HEK293 (cell line): ENCODE results near the gene GLT8D2.

Experiments
- CTCF ChIA-PET: fragments of 350-600 bp; formaldehyde crosslinking; extraction: SDS; loops from one replicate; lab custom pipeline; 2021; ENCODE audit warnings: antibody characterized with exemption; lab: Yijun Ruan, JAX
- POLR2A ChIA-PET: fragments of 300-600 bp; formaldehyde crosslinking; extraction: SDS; loops from one replicate; lab custom pipeline; 2020; ENCODE audit warnings: antibody characterized with exemption, inconsistent platforms; lab: Yijun Ruan, JAX
- H3K27ac ChIP-seq: fragments of 200-500 bp; sonication (Bioruptor generic); 2 replicates; pipeline ENCODE4 v1.5.1; 2014; ENCODE audit warnings: low read depth, low read length, control low read depth, inconsistent platforms; ENCODE audit errors: extremely low read depth
- H3K36me3 ChIP-seq, 2 experiments: fragments of 200-500 bp in 1 of 2; sonication (Bioruptor generic) in 1 of 2; 1 replicate in 1 of 2; 2 replicates in 1 of 2; pipeline ENCODE4 v1.5.1; 2014 to 2017; ENCODE audit warnings: inconsistent platforms in 2 of 2, low read length in 2 of 2; ENCODE audit not compliant: control insufficient read depth in 2 of 2, insufficient read depth in 1 of 2
- H3K4me1 ChIP-seq: fragments of 200-500 bp; sonication (Bioruptor generic); 2 replicates; pipeline ENCODE4 v1.5.1; 2014; ENCODE audit warnings: mild to moderate bottlenecking, low read length, inconsistent platforms; ENCODE audit not compliant: control insufficient read depth, insufficient read depth
- H3K4me3 ChIP-seq: 2 replicates; pipeline ENCODE4 v1.5.1; 2011; ENCODE audit warnings: low read depth, mild to moderate bottlenecking, control low read depth, low read length, moderate library complexity
- H3K9me3 ChIP-seq: fragments of 200-500 bp; sonication (Bioruptor generic); 2 replicates; pipeline ENCODE4 v1.5.1; 2014; ENCODE audit warnings: low read depth, low read length, inconsistent platforms; ENCODE audit not compliant: control insufficient read depth, insufficient read depth
- GLIS2 ChIP-seq: fragments of 450-650 bp; formaldehyde crosslinking; IDR thresholded peaks from 2 replicates; pipeline ENCODE4 v1.5.1; 2016; ENCODE audit warnings: missing biosample characterization, missing genetic modification characterization
- RBAK ChIP-seq: fragments of 450-650 bp; formaldehyde crosslinking; IDR thresholded peaks from 2 replicates; pipeline ENCODE4 v1.5.1; 2016; ENCODE audit warnings: missing biosample characterization, missing genetic modification characterization
- SETDB1 ChIP-seq: IDR thresholded peaks from one replicate; pipeline ENCODE4 v1.6.1; 2017; ENCODE audit warnings: mild to moderate bottlenecking, low read length, moderate library complexity, mixed read lengths; ENCODE audit not compliant: insufficient read length
- ZFHX2 ChIP-seq: fragments of 450-650 bp; formaldehyde crosslinking; conservative IDR thresholded peaks from 2 replicates; pipeline ENCODE4 v1.5.1; 2016; ENCODE audit warnings: missing biosample characterization, missing genetic modification characterization
- ZNF157 ChIP-seq: fragments of 450-650 bp; formaldehyde crosslinking; IDR thresholded peaks from 2 replicates; pipeline ENCODE4 v1.5.1; 2016; ENCODE audit warnings: missing biosample characterization, missing genetic modification characterization
- ZNF211 ChIP-seq: fragments of 450-650 bp; formaldehyde crosslinking; IDR thresholded peaks from 2 replicates; pipeline ENCODE4 v1.5.1; 2016; ENCODE audit warnings: low read depth, missing biosample characterization, missing genetic modification characterization
- ZNF221 ChIP-seq: fragments of 450-650 bp; formaldehyde crosslinking; IDR thresholded peaks from 2 replicates; pipeline ENCODE4 v1.5.1; 2017; ENCODE audit warnings: missing biosample characterization, missing genetic modification characterization, borderline replicate concordance
- ZNF239 ChIP-seq: fragments of 450-650 bp; formaldehyde crosslinking; IDR thresholded peaks from 2 replicates; pipeline ENCODE4 v1.5.1; 2016; ENCODE audit warnings: missing biosample characterization, missing genetic modification characterization
- ZNF391 ChIP-seq: fragments of 450-650 bp; formaldehyde crosslinking; IDR thresholded peaks from 2 replicates; pipeline ENCODE4 v1.5.1; 2016; ENCODE audit warnings: low read depth, missing biosample characterization, missing genetic modification characterization, borderline replicate concordance
- ZNF416 ChIP-seq: fragments of 450-650 bp; formaldehyde crosslinking; IDR thresholded peaks from 2 replicates; pipeline ENCODE4 v1.5.1; 2016; ENCODE audit warnings: missing biosample characterization, missing genetic modification characterization
- ZNF548 ChIP-seq: fragments of 450-650 bp; formaldehyde crosslinking; IDR thresholded peaks from 2 replicates; pipeline ENCODE4 v1.5.1; 2016; ENCODE audit warnings: missing biosample characterization, missing genetic modification characterization
- ZNF571 ChIP-seq: fragments of 450-650 bp; formaldehyde crosslinking; IDR thresholded peaks from 2 replicates; pipeline ENCODE4 v1.5.0; 2017; ENCODE audit warnings: missing biosample characterization, missing genetic modification characterization
- ZNF670 ChIP-seq: fragments of 450-650 bp; formaldehyde crosslinking; IDR thresholded peaks from 2 replicates; pipeline ENCODE4 v1.5.1; 2016; ENCODE audit warnings: missing biosample characterization, missing genetic modification characterization, low read depth
- ZNF701 ChIP-seq: fragments of 450-650 bp; formaldehyde crosslinking; IDR thresholded peaks from 2 replicates; pipeline ENCODE4 v1.5.1; 2016; ENCODE audit warnings: missing biosample characterization, missing genetic modification characterization
- ZNF776 ChIP-seq: fragments of 450-650 bp; formaldehyde crosslinking; IDR thresholded peaks from 2 replicates; pipeline ENCODE4 v1.5.0; 2017; ENCODE audit warnings: missing biosample characterization, missing genetic modification characterization, borderline replicate concordance
- ZNF785 ChIP-seq: fragments of 450-650 bp; formaldehyde crosslinking; IDR thresholded peaks from 2 replicates; pipeline ENCODE4 v1.5.1; 2016; ENCODE audit warnings: missing biosample characterization, missing genetic modification characterization
- TF ChIP-seq, protein P1 (sequence below): fragments of 450-650 bp; formaldehyde crosslinking; conservative IDR thresholded peaks from 2 replicates; pipeline ENCODE4 v1.5.1; 2016; ENCODE audit warnings: low read depth, missing biosample characterization, missing genetic modification characterization
- TF ChIP-seq, protein P2 (sequence below): fragments of 450-650 bp; formaldehyde crosslinking; IDR thresholded peaks from 2 replicates; pipeline ENCODE4 v1.5.1; 2016; ENCODE audit warnings: missing biosample characterization, missing genetic modification characterization
- TF ChIP-seq, protein P3 (sequence below): fragments of 450-650 bp; formaldehyde crosslinking; IDR thresholded peaks from 2 replicates; pipeline ENCODE4 v1.5.1; 2016; ENCODE audit warnings: missing biosample characterization, missing genetic modification characterization

The GLT8D2 gene

DNA sequence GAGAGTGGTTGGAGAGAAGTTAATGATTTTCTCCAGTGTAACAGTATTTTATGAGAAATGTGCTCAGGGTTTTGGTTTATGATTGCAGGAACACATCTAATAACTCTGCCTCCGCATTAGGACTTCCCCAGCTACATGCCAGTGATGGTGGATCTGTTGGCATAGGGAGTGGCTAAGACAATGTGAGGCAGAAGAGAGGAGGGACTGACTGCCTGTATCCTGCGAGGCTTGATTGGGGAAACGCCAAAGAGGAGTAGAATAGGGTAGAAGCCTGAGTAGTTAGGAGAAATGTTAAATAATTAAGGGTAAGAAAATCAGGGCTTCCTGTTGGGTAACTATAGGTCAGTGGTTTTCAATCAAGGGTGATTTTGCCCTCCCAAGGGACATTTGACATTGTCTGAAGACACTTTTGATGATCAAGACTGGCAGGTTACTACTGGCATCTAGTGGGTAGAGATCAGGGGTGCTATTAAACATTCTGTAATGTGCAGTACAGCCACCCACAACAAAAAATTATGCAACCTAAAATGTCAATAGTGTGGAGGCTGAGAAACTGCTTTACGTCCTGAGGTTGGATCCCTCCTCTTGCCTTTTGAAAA is 71.5 kb downstream of the GLT8D2 start (continued):
- TF ChIP-seq RBAK (tag by site-specific recombination) (no peak), ZNF221 (tag by site-specific recombination) (no peak), ZFHX2 (tag by site-specific recombination) (no peak), ZNF416 (tag by site-specific recombination) (no peak), ZNF776 (tag by site-specific recombination) (no peak), ZNF670 (tag by site-specific recombination) (no peak), ZNF157 (no peak), ZNF391 (tag by site-specific recombination) (no peak)
- TF ChIP-seq, protein P1, sequence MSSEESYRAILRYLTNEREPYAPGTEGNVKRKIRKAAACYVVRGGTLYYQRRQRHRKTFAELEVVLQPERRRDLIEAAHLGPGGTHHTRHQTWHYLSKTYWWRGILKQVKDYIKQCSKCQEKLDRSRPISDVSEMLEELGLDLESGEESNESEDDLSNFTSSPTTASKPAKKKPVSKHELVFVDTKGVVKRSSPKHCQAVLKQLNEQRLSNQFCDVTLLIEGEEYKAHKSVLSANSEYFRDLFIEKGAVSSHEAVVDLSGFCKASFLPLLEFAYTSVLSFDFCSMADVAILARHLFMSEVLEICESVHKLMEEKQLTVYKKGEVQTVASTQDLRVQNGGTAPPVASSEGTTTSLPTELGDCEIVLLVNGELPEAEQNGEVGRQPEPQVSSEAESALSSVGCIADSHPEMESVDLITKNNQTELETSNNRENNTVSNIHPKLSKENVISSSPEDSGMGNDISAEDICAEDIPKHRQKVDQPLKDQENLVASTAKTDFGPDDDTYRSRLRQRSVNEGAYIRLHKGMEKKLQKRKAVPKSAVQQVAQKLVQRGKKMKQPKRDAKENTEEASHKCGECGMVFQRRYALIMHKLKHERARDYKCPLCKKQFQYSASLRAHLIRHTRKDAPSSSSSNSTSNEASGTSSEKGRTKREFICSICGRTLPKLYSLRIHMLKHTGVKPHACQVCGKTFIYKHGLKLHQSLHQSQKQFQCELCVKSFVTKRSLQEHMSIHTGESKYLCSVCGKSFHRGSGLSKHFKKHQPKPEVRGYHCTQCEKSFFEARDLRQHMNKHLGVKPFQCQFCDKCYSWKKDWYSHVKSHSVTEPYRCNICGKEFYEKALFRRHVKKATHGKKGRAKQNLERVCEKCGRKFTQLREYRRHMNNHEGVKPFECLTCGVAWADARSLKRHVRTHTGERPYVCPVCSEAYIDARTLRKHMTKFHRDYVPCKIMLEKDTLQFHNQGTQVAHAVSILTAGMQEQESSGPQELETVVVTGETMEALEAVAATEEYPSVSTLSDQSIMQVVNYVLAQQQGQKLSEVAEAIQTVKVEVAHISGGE (tag by site-specific recombination), result no peak
- TF ChIP-seq, protein P2, sequence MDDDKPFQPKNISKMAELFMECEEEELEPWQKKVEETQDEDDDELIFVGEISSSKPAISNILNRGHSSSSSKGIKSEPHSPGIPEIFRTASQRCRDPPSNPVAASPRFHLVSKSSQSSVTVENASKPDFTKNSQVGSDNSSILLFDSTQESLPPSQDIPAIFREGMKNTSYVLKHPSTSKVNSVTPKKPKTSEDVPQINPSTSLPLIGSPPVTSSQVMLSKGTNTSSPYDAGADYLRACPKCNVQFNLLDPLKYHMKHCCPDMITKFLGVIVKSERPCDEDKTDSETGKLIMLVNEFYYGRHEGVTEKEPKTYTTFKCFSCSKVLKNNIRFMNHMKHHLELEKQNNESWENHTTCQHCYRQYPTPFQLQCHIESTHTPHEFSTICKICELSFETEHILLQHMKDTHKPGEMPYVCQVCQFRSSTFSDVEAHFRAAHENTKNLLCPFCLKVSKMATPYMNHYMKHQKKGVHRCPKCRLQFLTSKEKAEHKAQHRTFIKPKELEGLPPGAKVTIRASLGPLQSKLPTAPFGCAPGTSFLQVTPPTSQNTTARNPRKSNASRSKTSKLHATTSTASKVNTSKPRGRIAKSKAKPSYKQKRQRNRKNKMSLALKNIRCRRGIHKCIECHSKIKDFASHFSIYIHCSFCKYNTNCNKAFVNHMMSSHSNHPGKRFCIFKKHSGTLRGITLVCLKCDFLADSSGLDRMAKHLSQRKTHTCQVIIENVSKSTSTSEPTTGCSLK, result no peak
- TF ChIP-seq, protein P3, sequence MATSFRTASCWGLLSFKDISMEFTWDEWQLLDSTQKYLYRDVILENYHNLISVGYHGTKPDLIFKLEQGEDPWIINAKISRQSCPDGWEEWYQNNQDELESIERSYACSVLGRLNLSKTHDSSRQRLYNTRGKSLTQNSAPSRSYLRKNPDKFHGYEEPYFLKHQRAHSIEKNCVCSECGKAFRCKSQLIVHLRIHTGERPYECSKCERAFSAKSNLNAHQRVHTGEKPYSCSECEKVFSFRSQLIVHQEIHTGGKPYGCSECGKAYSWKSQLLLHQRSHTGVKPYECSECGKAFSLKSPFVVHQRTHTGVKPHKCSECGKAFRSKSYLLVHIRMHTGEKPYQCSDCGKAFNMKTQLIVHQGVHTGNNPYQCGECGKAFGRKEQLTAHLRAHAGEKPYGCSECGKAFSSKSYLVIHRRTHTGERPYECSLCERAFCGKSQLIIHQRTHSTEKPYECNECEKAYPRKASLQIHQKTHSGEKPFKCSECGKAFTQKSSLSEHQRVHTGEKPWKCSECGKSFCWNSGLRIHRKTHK (tag by site-specific recombination), result no peak

DNA sequence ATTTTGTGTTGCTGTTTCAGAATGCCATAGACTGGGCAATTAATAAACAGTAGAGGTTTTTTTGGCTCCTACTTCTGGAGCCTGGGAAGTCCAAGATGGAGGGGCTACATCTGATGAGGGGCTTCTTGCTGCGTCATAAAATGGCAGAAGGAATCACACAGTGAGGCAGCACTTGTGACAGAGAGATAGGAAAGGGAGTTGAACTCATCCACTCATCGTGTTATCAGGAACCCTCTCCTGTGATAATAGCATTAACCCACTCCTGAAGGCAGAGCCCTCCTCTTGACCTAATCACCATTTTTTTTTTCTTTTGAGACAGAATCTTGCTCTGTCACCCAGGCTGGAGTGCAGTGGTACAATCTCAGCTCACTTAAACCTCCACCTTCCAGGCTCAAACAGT is 74.6 kb downstream of the GLT8D2 start:
- H3K27ac ChIP-seq, result no peak overlapping the region
- CTCF ChIA-PET, result no interaction called here
- H3K36me3 ChIP-seq, result peaks cover 14 to 59% of the 10 kb centered on the region in 2 experiments
- POLR2A ChIA-PET, result interaction anchor here (2.8 kb wide), 1 partner anchor 9 kb away, joined by 14 read pairs; the partner anchor contains the start of gene TDG
- no peak for TF ChIP-seq ZNF239 (tag by site-specific recombination)
- TF ChIP-seq ZNF571, result no peak
- TF ChIP-seq ZNF211, result no peak
- no peak for TF ChIP-seq GLIS2 (tag by site-specific recombination)
- TF ChIP-seq ZNF701 (tag by site-specific recombination), result no peak
- TF ChIP-seq ZNF785, result no peak
- no peak for TF ChIP-seq ZNF548 (tag by site-specific recombination)
- TF ChIP-seq SETDB1, result no peak
- no peaks in the 10 kb centered on the region for H3K4me1 ChIP-seq
- H3K9me3 ChIP-seq, result no peaks in the 10 kb centered on the region
- no peak overlapping the region for H3K4me3 ChIP-seq
